GM18499 (cell line): ENCODE data around the gene SSH3.
A peak's percentile ranks its signal among the peaks of the same experiment; 100 is the strongest.

Experiments used
- ATAC-seq: cut with Tn5 transposase; IDR thresholded peaks from one replicate; pipeline ENCODE4 v1.9.1; 2021; ENCODE audit warnings: moderate number of reproducible peaks; ENCODE audit not compliant: insufficient read depth, unreplicated experiment

The SSH3 gene

DNA sequence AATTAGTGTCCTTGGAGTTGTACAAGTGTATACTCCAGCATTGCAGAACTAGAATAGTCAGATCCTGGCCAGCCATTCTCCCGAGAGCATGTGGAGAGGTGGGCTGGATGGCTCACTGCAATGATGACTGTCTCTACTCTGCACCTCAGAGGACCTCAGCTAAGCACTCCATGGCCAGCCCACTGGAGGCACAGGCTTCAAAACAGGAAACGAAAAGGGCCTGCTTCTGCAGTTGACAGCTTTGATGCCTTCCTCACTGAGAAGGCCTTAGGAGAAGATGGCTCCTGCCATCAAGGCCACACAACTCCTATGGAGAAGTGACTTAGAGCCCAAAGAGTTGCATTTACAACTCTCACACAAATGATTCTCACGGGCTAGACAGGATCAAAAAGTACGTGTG lies 40.9 kb downstream of the SSH3 start:
- no peak for ATAC-seq

DNA sequence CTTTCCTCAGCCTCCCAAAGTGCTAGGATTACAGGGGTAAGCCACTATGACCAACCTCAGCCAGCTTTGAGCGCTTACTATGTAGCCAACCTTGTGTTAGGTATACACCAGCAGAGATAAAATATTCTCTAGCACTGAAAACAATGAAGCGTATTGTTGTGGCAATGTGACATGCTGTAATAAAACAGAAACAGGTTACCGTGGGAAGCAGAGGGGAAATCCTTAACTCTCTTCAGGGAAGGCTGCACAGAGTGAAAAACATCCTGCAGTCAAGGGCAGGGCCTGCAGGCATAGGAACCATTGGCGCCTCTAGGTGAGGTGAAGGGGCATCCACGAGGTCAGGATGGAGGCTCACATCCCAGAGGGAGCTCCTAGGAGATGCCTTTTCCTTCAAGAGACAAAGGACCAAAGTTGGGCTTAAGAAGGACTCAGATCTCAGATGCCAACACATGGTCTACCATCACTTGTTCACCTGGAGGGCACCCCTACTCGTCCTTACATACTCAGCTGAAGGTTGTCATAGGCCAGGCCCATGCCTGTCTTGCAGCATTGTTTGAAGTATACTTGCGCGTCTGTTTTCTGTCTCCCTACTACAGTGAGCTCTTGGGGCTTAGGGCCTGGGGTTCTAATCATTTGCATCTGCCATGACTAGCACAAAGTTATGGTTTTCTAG lies 42.1 kb downstream of the SSH3 start:
- ATAC-seq = no peak

DNA sequence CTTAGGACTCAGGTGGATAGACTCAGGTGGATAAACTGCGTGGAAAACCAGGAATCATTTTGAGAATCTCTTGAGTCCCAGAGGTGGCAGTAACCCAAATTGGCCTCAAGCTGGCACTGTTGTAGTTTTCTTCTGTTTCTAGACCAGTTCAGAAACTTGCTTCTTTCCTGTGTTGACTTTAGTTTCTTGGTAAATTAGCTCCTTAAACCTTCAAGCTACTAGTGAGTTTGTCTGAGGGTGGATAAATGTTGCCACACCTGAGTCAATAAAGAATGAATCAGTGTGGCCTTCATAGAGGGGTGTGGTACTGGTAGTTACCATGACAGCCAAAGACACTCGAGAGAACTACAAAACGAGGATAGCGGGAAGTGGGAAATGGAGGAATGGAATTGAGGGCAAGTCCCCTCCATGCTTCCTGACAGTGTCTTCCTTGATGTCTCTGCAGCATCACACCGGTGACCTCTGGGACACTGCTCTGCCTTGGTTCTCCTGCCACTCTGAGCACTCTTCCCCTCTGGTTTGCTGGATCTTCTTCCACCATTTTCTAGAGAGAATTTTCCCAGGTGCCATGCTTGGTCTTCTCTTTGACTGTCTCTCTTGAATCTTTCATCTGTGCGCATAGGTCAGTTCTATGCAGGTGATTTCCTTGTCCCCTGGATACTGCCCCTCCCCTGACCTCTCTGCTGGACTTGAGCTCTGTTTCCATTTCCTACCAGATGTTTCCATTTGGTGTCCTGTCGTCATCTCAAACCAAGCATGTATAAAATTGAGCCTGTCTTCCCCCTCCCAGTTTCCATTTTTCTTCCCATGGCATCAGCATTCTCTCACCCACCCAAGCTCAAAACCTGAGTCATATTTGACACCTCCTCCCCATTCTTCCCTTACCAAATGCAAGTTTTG lies 42.8 kb downstream of the SSH3 start:
- ATAC-seq = no peak

DNA sequence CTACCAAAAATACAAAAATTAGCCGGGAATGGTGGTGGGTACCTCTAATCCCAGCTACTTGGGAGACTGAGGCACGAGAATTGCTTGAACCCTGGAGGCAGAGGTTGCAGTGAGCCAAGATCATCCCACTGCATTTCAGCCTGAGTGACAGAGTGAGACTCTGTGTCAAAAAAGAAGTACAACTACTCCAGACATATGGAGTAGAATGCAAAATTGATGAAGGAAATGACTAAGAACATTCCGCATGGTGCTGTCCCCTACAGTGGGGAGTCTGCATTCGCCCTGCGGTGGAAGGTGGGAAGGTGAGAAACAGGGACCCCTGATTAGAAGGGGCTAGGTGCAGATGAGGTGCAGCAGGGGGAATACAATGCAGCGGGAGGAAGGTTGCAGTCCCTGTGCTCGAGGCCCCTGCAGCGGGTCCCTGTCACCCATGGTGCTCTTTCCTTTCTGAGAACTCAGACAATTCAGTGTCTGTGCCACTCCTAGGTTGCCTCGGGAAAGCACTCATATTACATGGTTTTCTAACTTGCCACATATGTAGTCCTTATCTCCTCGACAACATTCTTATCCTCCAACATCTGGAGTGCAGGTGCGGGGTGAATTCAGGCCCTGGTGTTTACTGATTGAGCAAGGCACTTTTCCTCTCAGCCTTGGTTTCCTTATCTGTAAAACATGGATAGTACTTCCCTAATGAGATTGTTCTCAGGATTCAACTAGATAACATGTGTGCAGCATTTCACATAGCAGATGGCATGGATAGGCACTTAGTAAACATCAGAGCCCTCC lies 44.8 kb downstream of the SSH3 start:
- no peak for ATAC-seq

DNA sequence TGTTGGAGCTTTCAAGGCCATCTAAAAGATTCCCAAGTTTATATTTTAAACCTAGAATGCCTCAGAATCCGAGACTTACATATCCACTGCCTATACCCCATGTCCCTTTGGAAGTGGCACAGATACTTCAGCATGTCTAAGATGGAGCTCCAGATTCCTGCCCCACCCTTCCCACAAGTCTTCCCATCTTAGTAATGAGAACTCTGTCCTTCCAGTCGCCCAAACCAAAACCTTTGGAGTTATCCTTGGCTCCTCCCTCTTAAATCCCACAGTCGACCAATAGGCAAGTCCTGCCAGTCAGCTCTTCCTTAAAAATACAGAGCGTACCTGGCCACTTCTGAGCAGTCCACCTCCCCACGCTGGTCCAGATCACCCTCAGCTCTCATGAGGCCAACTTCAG lies 45.7 kb downstream of the SSH3 start:
- ATAC-seq = no peak

DNA sequence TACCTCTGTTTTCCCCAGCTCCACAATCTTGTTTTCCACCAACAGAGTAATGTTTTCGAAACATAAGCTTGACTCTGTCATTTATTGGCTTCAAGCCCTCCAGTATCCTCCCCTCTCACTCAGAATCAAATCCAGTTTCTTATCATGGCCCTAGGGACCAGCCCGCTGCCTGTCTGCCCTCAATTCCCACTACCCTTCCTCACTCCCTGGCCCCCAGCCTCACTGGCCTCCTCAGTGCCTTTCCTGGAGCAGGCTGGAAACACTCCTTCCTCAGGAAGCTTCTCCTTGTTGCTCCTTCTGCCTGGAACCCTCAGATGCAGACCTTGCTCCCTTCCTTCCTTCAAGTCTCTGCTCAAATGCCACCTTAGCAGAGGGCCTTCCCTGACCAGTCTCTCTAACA lies 46.1 kb downstream of the SSH3 start:
- ATAC-seq = no peak

DNA sequence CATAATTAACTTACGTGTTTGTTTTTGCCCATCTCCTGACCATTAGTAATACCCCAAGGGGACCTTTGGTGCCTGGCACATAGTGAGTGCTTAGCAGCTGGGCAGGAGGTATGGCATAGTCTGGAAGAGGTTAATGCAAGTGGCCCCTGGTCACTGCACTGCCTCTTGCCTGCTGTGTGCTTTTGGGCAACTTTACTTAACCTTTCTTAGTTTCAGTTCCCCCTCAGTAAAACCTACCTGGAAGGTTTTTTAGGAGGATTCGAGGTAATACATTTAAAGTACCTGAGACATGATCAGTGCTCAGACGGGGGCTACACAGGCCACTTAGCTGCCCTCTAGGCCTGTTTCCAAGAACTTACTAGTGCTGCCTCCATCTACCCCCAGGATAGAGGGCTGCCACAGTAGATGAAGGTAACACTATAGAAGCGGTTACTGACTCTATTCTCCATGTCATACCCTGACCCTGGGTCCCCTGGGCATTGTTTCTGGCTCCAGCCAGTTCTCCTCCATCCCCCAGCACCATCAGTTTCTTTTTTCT lies 46.7 kb downstream of the SSH3 start:
- ATAC-seq = no peak

DNA sequence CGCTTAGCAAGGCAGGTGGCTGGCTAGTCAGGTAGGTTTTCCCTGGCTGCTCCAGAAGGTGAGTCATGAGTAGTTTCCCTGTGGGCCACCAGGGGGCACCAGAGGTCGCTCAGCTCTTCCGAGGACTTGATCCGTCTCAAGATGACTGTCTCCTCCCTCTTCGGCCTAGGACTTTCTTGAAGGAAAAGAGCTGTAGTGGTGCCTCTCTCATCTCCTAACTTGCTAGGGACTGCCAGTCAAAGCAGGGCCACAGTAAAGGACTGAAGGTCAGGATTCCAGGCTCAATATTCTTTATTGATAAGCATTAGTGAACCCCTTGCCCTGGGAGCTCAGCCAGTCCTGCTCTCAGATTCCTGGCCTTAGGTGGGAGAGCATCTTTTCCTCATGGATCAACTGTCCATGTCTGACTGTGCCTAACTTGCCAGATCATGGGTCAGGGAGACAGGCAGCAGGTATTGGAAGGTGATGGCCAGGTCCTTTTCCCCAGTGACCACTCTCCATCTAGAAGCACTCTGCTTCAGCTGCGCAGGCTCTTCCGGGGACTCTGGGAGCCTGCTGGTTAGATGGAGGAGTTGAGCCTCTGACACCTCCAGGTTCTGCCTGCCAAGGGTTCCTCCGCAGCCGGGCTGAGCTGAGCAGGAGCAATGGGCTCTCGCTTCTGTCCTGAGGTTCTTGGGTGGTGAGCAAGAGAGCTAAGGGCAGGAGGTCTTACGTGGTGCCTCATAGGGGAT lies 48.1 kb downstream of the SSH3 start:
- ATAC-seq = no peak

DNA sequence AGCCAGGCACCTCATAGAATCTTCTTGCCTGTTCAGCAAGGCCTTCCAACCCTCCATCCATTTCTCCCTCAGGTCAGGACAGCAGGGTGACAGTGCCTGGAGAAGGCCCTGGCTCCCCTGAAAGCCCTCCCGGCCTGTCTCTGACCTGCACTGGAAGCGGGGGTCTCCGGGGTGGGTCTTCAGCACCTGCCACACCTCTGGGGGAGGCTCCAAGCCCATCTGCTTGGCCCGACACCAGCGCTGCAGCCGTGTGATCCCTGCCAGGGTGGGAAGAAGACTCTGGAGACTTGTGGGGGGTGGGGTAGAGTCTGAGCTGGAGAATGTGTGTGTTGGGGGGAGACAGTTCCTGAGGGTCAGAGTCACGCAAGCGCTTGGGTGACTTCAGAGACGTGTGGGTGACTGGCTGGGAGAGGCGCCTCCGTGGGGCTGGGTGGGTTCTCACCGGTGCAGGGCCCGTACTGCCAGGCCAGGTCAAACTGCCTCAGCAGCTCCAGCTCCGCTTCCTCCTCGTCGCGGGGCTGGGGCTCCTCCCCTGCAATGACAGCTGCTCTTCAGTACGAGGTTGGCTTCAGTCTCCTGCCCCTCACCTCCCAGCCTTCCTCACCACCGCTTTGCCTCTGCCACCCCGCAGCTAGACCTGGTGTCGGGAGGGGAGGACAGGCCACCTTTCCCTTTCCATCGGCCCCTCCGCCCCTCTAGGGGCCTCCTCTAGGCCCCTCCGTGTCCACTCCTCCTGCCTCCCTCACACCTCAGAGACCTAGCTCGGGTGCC lies 49.4 kb downstream of the SSH3 start:
- no peak for ATAC-seq

DNA sequence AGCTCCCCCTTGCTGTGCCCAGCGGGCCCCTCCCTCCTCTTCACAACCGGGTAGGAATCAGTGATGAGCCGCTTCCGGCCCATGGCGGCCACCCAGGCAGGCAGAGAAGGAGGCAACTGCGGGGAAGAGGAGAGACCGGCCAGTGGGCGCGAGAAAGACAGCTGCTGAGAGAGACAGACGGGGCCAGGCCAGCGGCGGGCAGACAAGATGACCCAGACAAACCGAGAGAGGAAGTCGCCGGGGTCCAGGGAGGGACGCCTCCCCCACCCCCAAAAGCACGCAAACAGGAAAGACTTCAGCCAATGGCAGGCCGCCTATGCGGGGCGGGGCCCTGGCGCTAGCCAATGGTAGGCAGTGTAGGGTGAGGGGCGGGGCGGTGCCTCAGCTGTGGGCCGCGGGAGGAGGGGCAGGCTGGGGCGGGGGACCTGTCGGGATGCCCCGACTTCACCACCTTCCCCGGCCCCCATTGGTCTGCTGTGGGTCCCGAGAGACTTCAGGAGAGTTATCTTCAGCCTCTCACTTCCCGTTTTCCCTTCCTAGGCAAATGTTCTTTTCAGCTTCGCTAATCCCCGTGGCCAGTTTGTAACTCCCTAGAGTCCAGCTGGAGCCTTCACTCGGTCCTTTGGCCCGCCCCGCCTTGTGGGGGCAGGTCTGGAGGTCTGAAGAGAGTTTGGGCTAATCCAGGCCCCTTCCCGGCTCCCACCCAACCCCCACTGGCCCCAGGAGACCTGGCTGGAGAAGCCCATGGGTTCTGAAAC lies 50.2 kb downstream of the SSH3 start, which contains the start of gene POLD4:
Gene POLD4, minus strand, starts transcription at position 230 of the 758 bp plus-strand sequence. Its CDS starts 147 bp downstream, at position 83.
- peak; percentile 50 for ATAC-seq

DNA sequence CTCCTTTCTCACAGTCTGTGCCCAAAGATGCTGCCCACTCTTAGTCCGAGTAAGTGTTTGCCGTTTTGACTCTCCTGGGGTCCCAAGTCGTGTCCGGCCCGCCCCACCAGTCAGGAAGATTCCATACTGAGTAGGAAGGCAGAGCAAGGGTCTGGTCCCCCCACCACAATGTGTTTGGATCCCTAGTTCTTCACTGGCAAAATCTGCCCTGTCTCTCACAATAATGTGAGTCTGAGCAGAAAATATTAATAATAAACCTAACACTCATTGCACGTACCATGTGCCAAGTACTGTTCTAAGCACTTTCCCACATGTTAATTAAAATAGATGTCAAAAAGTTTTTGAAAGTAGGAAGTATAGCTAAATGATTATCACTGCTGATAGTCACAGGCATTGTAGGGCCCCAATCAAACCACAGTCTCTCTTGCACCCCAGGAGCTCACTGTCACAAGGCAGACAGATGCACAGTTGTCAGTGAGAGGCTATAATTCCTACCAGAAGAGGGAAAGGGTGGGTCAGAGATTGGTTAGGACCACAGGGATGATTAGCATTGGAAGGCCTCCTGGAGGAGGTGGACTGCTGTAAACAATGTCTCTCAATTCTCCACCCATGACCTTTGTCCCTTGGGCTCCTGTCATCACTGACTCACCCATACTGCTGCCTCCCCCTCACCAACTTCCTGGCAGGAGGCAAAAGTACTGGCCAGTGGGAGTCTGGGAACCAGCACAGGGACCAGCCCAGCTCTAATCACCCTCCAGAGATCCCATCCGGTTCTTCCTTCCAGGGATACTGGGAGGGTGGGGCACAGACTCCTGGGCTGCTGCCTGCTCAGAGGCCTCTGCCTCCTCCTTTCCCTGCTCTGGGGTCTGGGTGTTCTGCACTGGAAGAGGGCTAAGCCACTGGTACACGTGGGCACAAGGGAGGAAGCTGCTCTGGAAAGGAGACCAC lies 51.0 kb downstream of the SSH3 start:
- ATAC-seq = no peak

DNA sequence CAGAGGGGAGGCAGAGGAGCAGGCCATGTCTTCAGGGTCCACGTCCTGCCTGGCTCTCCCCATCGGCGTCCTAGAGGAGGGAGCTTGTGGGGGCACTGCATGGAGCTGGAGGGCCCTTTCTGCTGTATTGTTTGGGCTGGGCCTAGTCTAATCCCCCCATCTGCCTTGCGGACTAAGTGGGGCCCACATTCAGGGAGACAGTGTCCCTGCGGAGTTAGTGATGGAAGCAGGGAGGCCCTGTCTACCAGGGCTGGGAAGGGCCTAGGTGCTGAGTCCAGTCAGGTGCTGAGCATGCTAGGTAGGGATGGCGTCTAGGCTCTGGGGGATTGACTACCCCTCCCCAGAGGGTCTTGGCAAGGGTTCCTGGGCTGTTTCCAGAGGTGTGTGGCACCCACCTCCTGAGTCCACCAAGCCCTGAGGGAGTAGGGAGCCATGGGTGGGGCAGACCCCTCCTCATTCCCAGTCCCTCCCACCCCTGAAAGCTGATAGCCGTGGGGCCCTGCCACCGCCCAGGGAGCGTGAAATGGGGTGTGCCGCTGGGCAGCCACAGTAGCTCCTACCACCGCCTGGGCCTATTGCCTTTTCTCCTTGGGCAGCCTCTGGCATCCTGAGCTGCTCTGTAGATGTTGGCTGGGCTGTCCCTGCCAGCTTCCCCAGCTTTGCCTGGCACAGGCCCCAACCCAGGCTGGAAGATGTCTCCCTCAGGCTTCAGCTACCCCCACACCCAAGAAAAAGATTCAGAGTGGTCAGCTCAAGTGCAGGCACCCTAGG lies 51.9 kb downstream of the SSH3 start:
- ATAC-seq = no peak

DNA sequence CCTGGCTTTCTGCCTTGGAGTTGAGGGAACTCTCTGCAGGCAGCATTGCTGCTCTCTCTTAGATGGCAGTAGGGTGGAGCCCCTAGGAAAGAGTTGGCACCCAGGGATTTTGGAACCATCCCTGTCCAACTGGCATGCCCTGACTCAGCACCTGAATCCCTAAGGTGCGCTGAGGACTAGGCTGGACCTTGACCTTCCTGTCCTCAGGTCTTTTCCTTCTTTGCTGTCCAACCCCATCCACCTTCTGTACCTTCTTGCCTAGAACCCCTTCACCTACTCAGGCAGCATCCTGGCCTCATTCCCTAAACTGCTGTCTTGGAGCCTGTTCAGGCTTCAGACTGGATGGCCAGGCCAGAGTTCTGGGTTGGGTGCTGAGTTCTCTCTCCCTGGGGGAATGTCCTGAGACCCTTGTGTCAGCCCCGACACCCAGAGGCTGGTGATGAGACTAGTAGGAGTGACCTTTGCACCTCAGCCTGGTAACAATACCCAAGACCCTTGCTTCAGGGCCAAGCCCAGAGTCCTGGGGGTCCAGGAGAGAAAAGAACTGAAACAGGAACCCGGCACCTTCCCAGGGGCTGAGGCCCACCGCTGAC lies 52.6 kb downstream of the SSH3 start:
- no peak for ATAC-seq

DNA sequence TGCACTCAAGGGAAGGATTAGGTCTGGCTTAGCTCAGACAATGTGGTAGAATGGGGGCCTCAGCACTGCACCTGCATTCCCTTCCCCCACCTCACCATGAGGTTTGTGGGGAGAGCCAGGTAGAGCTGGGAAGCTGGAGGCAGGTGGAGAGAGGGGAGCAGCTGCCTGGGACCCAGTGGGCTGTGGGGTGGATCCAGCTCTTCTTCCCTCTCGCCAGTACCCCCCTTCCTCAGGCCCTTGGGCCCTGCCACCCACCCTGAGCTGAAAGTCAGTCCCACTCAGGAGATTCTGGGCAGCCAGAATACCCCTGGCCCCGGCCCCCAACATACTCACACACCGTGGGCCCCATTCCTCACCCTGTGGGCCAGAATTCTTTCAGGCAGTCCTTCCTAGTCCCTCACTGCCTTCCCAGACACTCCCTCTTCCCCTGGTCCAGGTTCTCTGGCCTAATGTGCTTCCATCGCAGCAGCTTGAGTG lies 53.1 kb downstream of the SSH3 start:
- ATAC-seq = no peak

DNA sequence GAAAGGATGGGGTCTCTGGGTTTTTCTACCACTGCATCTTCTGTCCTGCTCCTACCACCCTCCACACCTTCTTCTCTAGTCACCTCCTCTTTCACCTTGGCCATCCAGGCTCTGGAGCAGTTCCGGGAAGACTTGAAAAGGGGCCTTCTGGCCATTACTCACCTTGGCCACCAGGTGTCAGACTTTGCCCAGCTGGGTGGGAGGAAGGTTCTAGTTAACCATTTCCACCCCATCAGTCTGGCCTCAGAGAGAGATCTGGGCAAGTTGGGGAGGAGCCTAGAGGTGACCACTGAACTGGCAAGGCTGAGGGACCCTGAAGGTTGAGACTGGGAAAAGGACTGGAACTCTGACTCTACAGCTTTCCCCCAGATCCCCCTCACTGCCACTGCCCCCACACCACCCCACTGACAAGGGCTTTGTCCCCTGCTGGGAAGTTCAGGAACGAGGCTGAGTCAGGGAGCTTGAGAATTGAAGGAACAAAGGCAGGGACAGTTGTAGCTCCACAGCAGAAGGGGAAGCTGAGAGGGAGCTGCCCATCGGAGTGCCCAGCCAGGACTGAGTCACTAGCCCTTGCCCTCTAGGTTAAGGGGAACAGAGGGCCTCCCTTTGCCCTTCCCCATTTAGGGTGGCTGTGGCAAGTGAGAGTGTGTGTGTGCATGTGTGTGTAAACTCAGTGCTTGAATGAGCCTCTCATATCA lies 53.7 kb downstream of the SSH3 start:
- ATAC-seq = no peak
